Purkinje cell (primary cell): ENCODE measurements around the gene SGTA. TPM values are rescaled to one million over a fixed set of nuclear protein-coding genes. Genes with fewer than 3 reads are reported as not detected.

Experiments
- polyA plus RNA-seq: library from polyadenylated mRNA; unstranded; fragments of >200 nt; fragmentation: Nextera tagmentation; gene quantifications from 2 replicates; pipeline ENCODE4 v1.2.1, GENCODE V29; 2014

Gene SGTA
- polyA plus RNA-seq: 1.7 and 2.3 TPM in 2 replicates

GRCh38 chr19:2782936-2783780 is at the start of gene SGTA:
TSS of gene SGTA (minus strand) at chr19:2783273. CDS start at chr19:2769068, 14,205 bp downstream.

GRCh38 chr19:2819540-2820111 is 36.6 kb upstream of the SGTA start, which contains the start of gene ZNF554:
TSS of gene ZNF554 (plus strand) at chr19:2819868. CDS start at chr19:2820072, 204 bp downstream.

GRCh38 chr19:2785244-2785997 is 2.3 kb upstream of the SGTA start, which contains the start of gene THOP1:
TSS of gene THOP1 (plus strand) at chr19:2785503. CDS start at chr19:2785663, 160 bp downstream.

GRCh38 chr19:2739602-2740313 is 43.3 kb downstream of the SGTA start, which contains the start of gene SLC39A3:
TSS of gene SLC39A3 (minus strand) at chr19:2740017. CDS start at chr19:2737257, 2,760 bp downstream.

GRCh38 chr19:2720777-2721569 is 62.1 kb downstream of the SGTA start, which contains the start of gene DIRAS1:
TSS of gene DIRAS1 (minus strand) at chr19:2721372. CDS start at chr19:2717806, 3,566 bp downstream.

Other genes with a start within 250 kb of the SGTA start
- 5.0 and 6.7 TPM in 2 replicates for gene GNG7, start 80.6 kb downstream of the SGTA start, polyA plus RNA-seq
- gene DIRAS1, start 61.9 kb downstream of the SGTA start, polyA plus RNA-seq: 0.22 and 1.6 TPM in 2 replicates
- 1.1 and 1.7 TPM in 2 replicates for gene SLC39A3, start 43.3 kb downstream of the SGTA start, polyA plus RNA-seq
- 1.5 and 3.0 TPM in 2 replicates for gene THOP1, start 2.2 kb upstream of the SGTA start, polyA plus RNA-seq
- 3.1 and 3.9 TPM in 2 replicates for gene ZNF554, start 36.6 kb upstream of the SGTA start, polyA plus RNA-seq
- gene ZNF555, start 58.2 kb upstream of the SGTA start, polyA plus RNA-seq: 1.5 and 2.2 TPM in 2 replicates
- 0.20 TPM in 1 of 2 replicates, not detected in the other for gene ZNF556, start 84.1 kb upstream of the SGTA start, polyA plus RNA-seq
- 6.3 and 8.4 TPM in 2 replicates for gene ZNF57, start 117.7 kb upstream of the SGTA start, polyA plus RNA-seq
- 0.81 and 2.7 TPM in 2 replicates for gene ZNF77, start 161.7 kb upstream of the SGTA start, polyA plus RNA-seq
- 1.4 TPM in 1 of 2 replicates, not detected in the other for gene TLE6, start 194.3 kb upstream of the SGTA start, polyA plus RNA-seq
- 0.21 and 0.98 TPM in 2 replicates for gene TLE2, start 246.0 kb upstream of the SGTA start, polyA plus RNA-seq